B cell (primary cell): ENCODE measurements around the gene RHOD. TPM values are rescaled to one million over a fixed set of nuclear protein-coding genes. Genes with fewer than 3 reads are reported as not detected.

ENCODE experiments used
- ATAC-seq: fragments of 200-7000 bp; cut with Tn5 transposase; one replicate; pipeline ENCODE4 v1.10.0; 2021; ENCODE audit warnings: low read depth, mild to moderate bottlenecking, moderate number of reproducible peaks, moderate library complexity
- CTCF ChIA-PET: fragments of 350-600 bp; sonication (Branson Sonifier 250); formaldehyde crosslinking; loops from one replicate; lab custom pipeline; 2021; ENCODE audit warnings: antibody characterized with exemption, inconsistent platforms; lab: Charles Lee
- POLR2A ChIA-PET: fragments of 350-600 bp; sonication (Branson Sonifier 250); formaldehyde crosslinking; loops from one replicate; lab custom pipeline; 2021; ENCODE audit warnings: antibody characterized with exemption; lab: Charles Lee
- DNase-seq: peaks from one replicate; pipeline ENCODE4 v3.0.0; 2013
- H2AFZ ChIP-seq: 2 replicates; pipeline ENCODE4 v1.6.1; 2012; ENCODE audit warnings: mild to moderate bottlenecking, low read depth, low read length; ENCODE audit not compliant: insufficient read depth, poor library complexity, severe bottlenecking
- H3K27ac ChIP-seq, 2 donors: 1 replicate in 1 of 2; 2 replicates in 1 of 2; pipeline ENCODE4 v1.5.1; 2012 to 2013; ENCODE audit warnings: low read length in 2 of 2, mild to moderate bottlenecking in 2 of 2, moderate library complexity in 1 of 2
- H3K27me3 ChIP-seq, 4 experiments: fragments of 200-600 bp in 1 of 4; sonication (generic) in 1 of 4; replicated peaks in 1 of 4; 1 replicate in 2 of 4; 2 replicates in 2 of 4; pipeline versions ENCODE4 v1.6.1 to v1.7.0; 2013 to 2016; ENCODE audit warnings: low read length in 3 of 4, mild to moderate bottlenecking in 2 of 4, mixed read lengths in 1 of 4, moderate library complexity in 1 of 4; ENCODE audit not compliant: insufficient read depth in 4 of 4, control insufficient read depth in 3 of 4; ENCODE audit errors: control extremely low read depth in 1 of 4
- H3K36me3 ChIP-seq, 2 experiments: replicated peaks in 1 of 2; 1 replicate in 1 of 2; 2 replicates in 1 of 2; pipeline versions ENCODE4 v1.6.1 to v1.7.1; 2013; ENCODE audit warnings: low read length in 1 of 2; ENCODE audit not compliant: insufficient read depth in 2 of 2, control insufficient read depth in 1 of 2; ENCODE audit errors: control extremely low read depth in 1 of 2, extremely low read depth in 1 of 2
- H3K4me1 ChIP-seq, 2 donors: fragments of 200-600 bp in 1 of 2; sonication (generic) in 1 of 2; 1 replicate in 1 of 2; 2 replicates in 1 of 2; pipeline versions ENCODE4 v1.5.1 to v1.6.1; 2013 to 2017; ENCODE audit warnings: low read length in 2 of 2; ENCODE audit not compliant: control insufficient read depth in 2 of 2, insufficient read depth in 2 of 2
- H3K4me2 ChIP-seq: replicated peaks from 2 replicates; pipeline ENCODE3; 2012; ENCODE audit warnings: mild to moderate bottlenecking, low read depth, low read length; ENCODE audit not compliant: poor library complexity, severe bottlenecking
- H3K4me3 ChIP-seq, 5 experiments: fragments of 200-600 bp in 1 of 5; sonication (generic) in 1 of 5; 1 replicate in 3 of 5; 2 replicates in 2 of 5; pipeline versions ENCODE4 v1.5.1 to v1.7.0; 2011 to 2016; ENCODE audit warnings: low read length in 4 of 5, mild to moderate bottlenecking in 4 of 5, low read depth in 2 of 5, control low read depth in 1 of 5, moderate library complexity in 1 of 5; ENCODE audit not compliant: insufficient read depth in 1 of 5; ENCODE audit errors: control extremely low read depth in 1 of 5, extremely low read depth in 1 of 5
- H3K79me2 ChIP-seq: fragments of 200-600 bp; sonication (generic); one replicate; pipeline ENCODE4 v1.6.0; 2016; ENCODE audit warnings: low read length; ENCODE audit not compliant: control insufficient read depth, insufficient read depth
- H3K9ac ChIP-seq: fragments of 200-600 bp; sonication (generic); 2 replicates; pipeline ENCODE4 v1.6.1; 2017; ENCODE audit warnings: mild to moderate bottlenecking, low read length, moderate library complexity
- H3K9me3 ChIP-seq, 3 donors: one replicate each; pipeline versions ENCODE4 v1.6.1 to v1.7.1; 2013; ENCODE audit warnings: low read length in 2 of 3; ENCODE audit not compliant: control insufficient read depth in 2 of 3, insufficient read depth in 1 of 3; ENCODE audit errors: control extremely low read depth in 1 of 3
- H4K20me1 ChIP-seq: 2 replicates; pipeline ENCODE4 v1.6.0; 2012; ENCODE audit warnings: mild to moderate bottlenecking, low read length; ENCODE audit not compliant: insufficient read depth, control insufficient read depth, poor library complexity, severe bottlenecking
- H3K27ac Mint-ChIP-seq: one replicate; pipeline ENCODE4 v1.8.0; 2021; ENCODE audit warnings: mixed read lengths
- H3K27me3 Mint-ChIP-seq: one replicate; pipeline ENCODE4 v1.8.0; 2021; ENCODE audit warnings: mixed read lengths
- H3K4me1 Mint-ChIP-seq: one replicate; pipeline ENCODE4 v1.8.0; 2021; ENCODE audit warnings: mixed read lengths
- H3K4me3 Mint-ChIP-seq: one replicate; pipeline ENCODE4 v1.8.0; 2021; ENCODE audit warnings: mixed read lengths
- H3K9me3 Mint-ChIP-seq: one replicate; pipeline ENCODE4 v1.8.0; 2022; ENCODE audit warnings: mixed read lengths; ENCODE audit not compliant: insufficient read depth
- CTCF ChIP-seq: fragments of 200-600 bp; IDR thresholded peaks from one replicate; pipeline ENCODE4 v1.8.0; 2022; ENCODE audit warnings: antibody characterized with exemption, mild to moderate bottlenecking
- EZH2 ChIP-seq: IDR thresholded peaks from 2 replicates; pipeline ENCODE4 v1.6.1; 2012; ENCODE audit warnings: borderline replicate concordance, low read depth, mild to moderate bottlenecking, moderate library complexity, low read length; ENCODE audit not compliant: insufficient read depth, poor library complexity, severe bottlenecking
- WGBS: methylation state at CpG from one replicate; pipeline ENCODE4 v1.1.5; 2013; ENCODE audit warnings: missing lambda C conversion rate; ENCODE audit not compliant: insufficient coverage; 5-methylcytosine and 5-hydroxymethylcytosine counted together
- intact Hi-C: fragments of 100-400 bp; cut with micrococcal nuclease; formaldehyde crosslinking; loops from one replicate; pipeline ENCODE4 v1.10.0; 2022
- polyA plus RNA-seq: library from polyadenylated mRNA; depleted of rRNA; stranded (reverse); fragments of >200 nt; gene quantifications from 2 replicates; pipeline ENCODE4 v1.2.3, GENCODE V29; 2012
- total RNA-seq, 2 donors: library from RNA; stranded (reverse); fragments of 120-200 nt in 1 of 2; gene quantifications; 1 replicate in 1 of 2; 2 replicates in 1 of 2; pipeline versions ENCODE4 v1.2.3 to v1.2.4, GENCODE V29; 2013 to 2022

Gene RHOD
- total and polyA plus RNA-seq, 2 donors (not counting 1 experiment from before 2014, with no cell fraction given), result 0.42 to 0.48 TPM

- H3K9me3 Mint-ChIP-seq, result no peaks in the 10 kb centered on the region
- Histone ChIP-seq H3K4me1 (peaks cover 9% of the 10 kb centered on the region in 2 donors), H3K27me3 (peaks cover 0 to 35% (median 13%) of the 10 kb centered on the region in 4 experiments), H3K79me2 (no peaks in the 10 kb centered on the region), H3K4me2 (no peak overlapping the region), H3K9me3 (peaks cover 0 to 4% (median 0%) of the 10 kb centered on the region in 3 donors), H3K36me3 (no peaks in the 10 kb centered on the region), H3K27ac (no peak overlapping the region), H3K4me3 (no peak overlapping the region), H2AFZ (no peak overlapping the region), H4K20me1 (no peaks in the 10 kb centered on the region), H3K9ac (no peak overlapping the region)
- no peak overlapping the region for H3K27ac Mint-ChIP-seq
- ATAC-seq (no peak), DNase-seq (no peak)
- H3K4me3 Mint-ChIP-seq, result no peak overlapping the region
- no peak for TF ChIP-seq EZH2
- TF ChIP-seq CTCF, result no peak
- H3K4me1 Mint-ChIP-seq, result peaks cover 13% of the 10 kb centered on the region
- ChIA-PET CTCF (interaction anchor here (0.7 to 1.5 kb wide), 4 partner anchors 16 to 331 kb away, joined by 5 to 6 read pairs (median 5); no protein-coding TSS in a partner anchor), POLR2A (no interaction called here)
- 81% methylated on average over 9 of the region's 9 CpGs for WGBS
- H3K27me3 Mint-ChIP-seq, result peaks cover 26% of the 10 kb centered on the region
- intact Hi-C loops, result no loop called here
These were observed 2.3 kb upstream of the RHOD start for GRCh38 chr11:67054346-67054835.

GRCh38 chr11:67054836-67055523 lies 1.7 kb upstream of the RHOD start:
- Mint-ChIP-seq H3K27me3 (peaks cover 26% of the 10 kb centered on the region), H3K4me3 (no peak overlapping the region), H3K4me1 (peaks cover 13% of the 10 kb centered on the region), H3K9me3 (no peaks in the 10 kb centered on the region), H3K27ac (no peak overlapping the region)
- H3K27ac ChIP-seq, result no peak overlapping the region
- H3K4me3 ChIP-seq, result no peak overlapping the region
- ATAC-seq, result no peak
- H3K27me3 ChIP-seq, result peaks cover 0 to 32% (median 13%) of the 10 kb centered on the region in 4 experiments
- no peaks in the 10 kb centered on the region for H3K36me3 ChIP-seq
- no peak overlapping the region for H2AFZ ChIP-seq
- CTCF ChIA-PET, result interaction anchor here (1.4 to 1.5 kb wide), 2 partner anchors 16 to 18 kb away, joined by 5 to 6 read pairs; no protein-coding TSS in a partner anchor
- peaks cover 9% of the 10 kb centered on the region in 2 donors for H3K4me1 ChIP-seq
- intact Hi-C loops, result no loop called here
- POLR2A ChIA-PET, result no interaction called here
- no peak overlapping the region for H3K4me2 ChIP-seq
- no peak overlapping the region for H3K9ac ChIP-seq
- H3K9me3 ChIP-seq, result peaks cover 0 to 4% (median 0%) of the 10 kb centered on the region in 3 donors
- H3K79me2 ChIP-seq, result no peaks in the 10 kb centered on the region
- no peaks in the 10 kb centered on the region for H4K20me1 ChIP-seq
- TF ChIP-seq CTCF, result no peak
- no peak for TF ChIP-seq EZH2
- DNase-seq, result no peak
- WGBS, result 77% methylated on average over 9 of the region's 10 CpGs
